GM12878 (cell line): ENCODE measurements around the gene ZNF618. TPM values are rescaled to one million over a fixed set of nuclear protein-coding genes. Genes with fewer than 3 reads are reported as not detected.

Experiments used
- ATAC-seq: fragments of 200-7000 bp; cut with Tn5 transposase; 3 replicates; pipeline ENCODE4 v1.9.1; 2020; ENCODE audit warnings: mild to moderate bottlenecking, moderate library complexity
- BruUV-seq: library from RNA; stranded (reverse); fragments of 400-500 nt; replicated peaks from 2 replicates; lab custom pipeline; 2021; lab: Mats Ljungman, UMichigan
- CTCF ChIA-PET: fragments of 300-600 bp; sonication (Branson Sonifier 250); formaldehyde crosslinking; extraction: SDS; loops from one replicate; lab custom pipeline; 2021; ENCODE audit warnings: inconsistent platforms; lab: Yijun Ruan, JAX
- POLR2A ChIA-PET: fragments of 350-600 bp; formaldehyde crosslinking; extraction: SDS; loops from one replicate; lab custom pipeline; 2021; ENCODE audit warnings: inconsistent platforms; lab: Charles Lee
- RAD21 ChIA-PET: fragments of 300-600 bp; sonication (Branson Sonifier 250); formaldehyde crosslinking; loops from one replicate; lab custom pipeline; 2023; ENCODE audit warnings: antibody characterized with exemption; ENCODE audit not compliant: unreplicated experiment; lab: Charles Lee
- SMC1A ChIA-PET: fragments of 300-600 bp; sonication (Branson Sonifier 250); formaldehyde crosslinking; loops from one replicate; lab custom pipeline; 2023; ENCODE audit not compliant: unreplicated experiment, uncharacterized antibody; lab: Charles Lee
- DNase-seq: peaks from one replicate; pipeline ENCODE4 v3.0.0-alpha.2; 2011; ENCODE audit warnings: low read depth, low spot score
- FAIRE-seq: peaks from 3 replicates; lab custom pipeline; 2011; peaks lifted over from hg19 to GRCh38; lab: Jason Lieb, UNC
- H2AFZ ChIP-seq: 2 replicates; pipeline ENCODE4 v1.6.0; 2011; ENCODE audit warnings: low read depth, low read length, control low read depth; ENCODE audit not compliant: control insufficient read depth
- H3K27ac ChIP-seq: 2 replicates; pipeline ENCODE4 v1.5.1; 2011; ENCODE audit warnings: control low read depth; ENCODE audit not compliant: control insufficient read depth, insufficient read depth
- H3K27me3 ChIP-seq, 2 experiments: replicated peaks in 1 of 2; 2 replicates each; pipeline versions ENCODE4 v1.6.0 to v1.6.1; 2011; ENCODE audit warnings: low read length in 1 of 2; ENCODE audit not compliant: control insufficient read depth in 2 of 2, insufficient read depth in 2 of 2
- H3K36me3 ChIP-seq, 2 experiments: 2 replicates each; pipeline ENCODE4 v1.5.1; 2011; ENCODE audit warnings: low read length in 1 of 2; ENCODE audit not compliant: control insufficient read depth in 2 of 2, insufficient read depth in 2 of 2
- H3K4me1 ChIP-seq: 2 replicates; pipeline ENCODE4 v1.6.1; 2011; ENCODE audit warnings: mild to moderate bottlenecking, low read length, moderate library complexity, mixed read lengths; ENCODE audit not compliant: control insufficient read depth, insufficient read depth
- H3K4me2 ChIP-seq: 2 replicates; pipeline ENCODE4 v1.6.0; 2011; ENCODE audit warnings: control low read depth; ENCODE audit not compliant: control insufficient read depth, insufficient read depth
- H3K4me3 ChIP-seq: fragments of 200-600 bp; sonication (generic); 2 replicates; pipeline ENCODE4 v1.5.1; 2016
- H3K79me2 ChIP-seq: 2 replicates; pipeline ENCODE4 v1.6.0; 2011; ENCODE audit warnings: low read length; ENCODE audit not compliant: control insufficient read depth, insufficient read depth
- H3K9ac ChIP-seq: 2 replicates; pipeline ENCODE4 v1.8.0; 2011; ENCODE audit warnings: low read length, control low read depth, mixed read lengths; ENCODE audit not compliant: control insufficient read depth, insufficient read depth
- H3K9me3 ChIP-seq: replicated peaks from 3 replicates; pipeline ENCODE4 v1.5.1; 2011; ENCODE audit warnings: mild to moderate bottlenecking, low read length; ENCODE audit not compliant: control insufficient read depth, insufficient read depth
- H4K20me1 ChIP-seq: 2 replicates; pipeline ENCODE4 v1.6.0; 2011; ENCODE audit not compliant: control insufficient read depth, insufficient read depth
- CHD2 ChIP-seq: IDR thresholded peaks from 2 replicates; pipeline ENCODE4 v1.6.1; 2011; ENCODE audit warnings: low read depth, low read length, improper control_type of control experiment, borderline replicate concordance
- JUND ChIP-seq: IDR thresholded peaks from 2 replicates; pipeline ENCODE4 v1.6.1; 2012; ENCODE audit warnings: low read depth, mild to moderate bottlenecking, low read length, improper control_type of control experiment, moderate library complexity
- NR2C2 ChIP-seq: IDR thresholded peaks from 2 replicates; pipeline ENCODE4 v1.6.1; 2011; ENCODE audit warnings: borderline replicate concordance, low read depth; ENCODE audit not compliant: control insufficient read depth, insufficient read length
- SMC3 ChIP-seq: IDR thresholded peaks from 2 replicates; pipeline ENCODE4 v1.6.1; 2011; ENCODE audit warnings: low read length, improper control_type of control experiment, borderline replicate concordance
- SP1 ChIP-seq: IDR thresholded peaks from one replicate; pipeline ENCODE4 v1.6.1; 2011; ENCODE audit warnings: low read depth, low read length
- STAT3 ChIP-seq: IDR thresholded peaks from 2 replicates; pipeline ENCODE4 v1.6.1; 2011; ENCODE audit warnings: low read depth, low read length, improper control_type of control experiment
- ZNF217 ChIP-seq: fragments of 450-650 bp; IDR thresholded peaks from 2 replicates; pipeline ENCODE4 v1.6.1; 2017; ENCODE audit warnings: antibody characterized with exemption, mild to moderate bottlenecking
- WGBS: methylation state at CpG from one replicate; pipeline ENCODE4 v1.1.6; 2016; ENCODE audit warnings: low lambda C conversion rate; ENCODE audit not compliant: insufficient replicate concordance, insufficient coverage; ENCODE audit errors: missing lambda C conversion rate; 5-methylcytosine and 5-hydroxymethylcytosine counted together
- in situ Hi-C: fragments of 300-500 bp; cut with MboI; formaldehyde crosslinking; loops from 9 replicates; pipeline ENCODE4 v1.14.3; 2018; ENCODE audit warnings: mixed read lengths
- intact Hi-C: fragments of 100-400 bp; cut with micrococcal nuclease; formaldehyde crosslinking; loops from one replicate; pipeline ENCODE4 v1.14.2; 2022; ENCODE audit not compliant: unreplicated experiment
- polyA plus RNA-seq, 11 experiments: library from polyadenylated mRNA; depleted of rRNA in 4 of 11; unstranded in 6 of 11; stranded (reverse) in 5 of 11; fragments of >200 nt; fragmentation: Nextera tagmentation in 4 of 11; fragmentation: Illumina TruSeq in 1 of 11; extraction: Ambion mirVana in 4 of 11; extraction: Trizol in 1 of 11; gene quantifications; 1 replicate in 1 of 11; 2 replicates in 10 of 11; pipeline versions ENCODE4 v1.2.1 to v1.2.3, GENCODE V29; 2011 to 2016; ENCODE audit warnings: inconsistent platforms in 2 of 11, missing spikeins in 2 of 11, low read depth in 1 of 11
- total RNA-seq, 4 experiments: library from RNA; depleted of rRNA in 3 of 4; stranded (reverse); fragments of >200 nt in 3 of 4; fragmentation: Illumina TruSeq in 1 of 4; extraction: Trizol in 1 of 4; gene quantifications; 2 replicates each; pipeline versions ENCODE4 v1.2.1 to v1.2.3, GENCODE V29; 2013 to 2021
- TF ChIP-seq, protein P1 (sequence below): IDR thresholded peaks from 2 replicates; pipeline ENCODE4 v1.6.1; 2012; ENCODE audit warnings: low read depth, low read length, improper control_type of control experiment

The ZNF618 gene
- total and polyA plus RNA-seq, 10 of the 15 experiments (the other 5 are each of a cell fraction or from before 2014, with no cell fraction given), result 0.01 to 0.24 (median 0.06) TPM; not detected in 2

DNA sequence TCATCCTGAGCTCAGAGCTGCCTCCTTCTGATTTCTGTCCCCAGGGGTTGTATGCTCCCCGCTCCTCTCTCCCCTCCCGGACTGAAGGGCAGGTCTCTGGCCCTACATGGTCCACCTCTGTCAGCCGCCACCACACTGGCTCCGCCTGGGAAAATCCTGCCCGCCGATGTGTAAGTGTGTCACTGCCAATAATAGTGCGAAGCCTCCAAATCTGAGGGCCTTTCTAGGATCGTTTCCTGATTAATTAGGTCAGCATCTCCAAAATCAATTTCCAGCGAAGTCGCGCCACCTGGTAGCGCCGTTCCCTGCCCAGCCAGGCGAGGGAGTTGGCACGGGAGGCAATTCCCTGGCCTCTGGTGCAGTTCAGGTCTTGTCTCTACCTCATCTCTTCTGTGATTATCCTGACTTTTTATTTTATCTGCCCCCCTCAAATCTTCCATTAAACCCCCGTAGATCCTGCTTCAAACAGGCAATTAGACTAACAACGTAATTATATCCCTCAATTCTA, 73.5 kb downstream of the ZNF618 start (continued):
- no peak for TF ChIP-seq JUND
- no peak for TF ChIP-seq NR2C2
- no peak for TF ChIP-seq CHD2
- TF ChIP-seq SMC3, result no peak
- no peak for TF ChIP-seq SP1
- TF ChIP-seq, all 136 proteins: peak for 0

DNA sequence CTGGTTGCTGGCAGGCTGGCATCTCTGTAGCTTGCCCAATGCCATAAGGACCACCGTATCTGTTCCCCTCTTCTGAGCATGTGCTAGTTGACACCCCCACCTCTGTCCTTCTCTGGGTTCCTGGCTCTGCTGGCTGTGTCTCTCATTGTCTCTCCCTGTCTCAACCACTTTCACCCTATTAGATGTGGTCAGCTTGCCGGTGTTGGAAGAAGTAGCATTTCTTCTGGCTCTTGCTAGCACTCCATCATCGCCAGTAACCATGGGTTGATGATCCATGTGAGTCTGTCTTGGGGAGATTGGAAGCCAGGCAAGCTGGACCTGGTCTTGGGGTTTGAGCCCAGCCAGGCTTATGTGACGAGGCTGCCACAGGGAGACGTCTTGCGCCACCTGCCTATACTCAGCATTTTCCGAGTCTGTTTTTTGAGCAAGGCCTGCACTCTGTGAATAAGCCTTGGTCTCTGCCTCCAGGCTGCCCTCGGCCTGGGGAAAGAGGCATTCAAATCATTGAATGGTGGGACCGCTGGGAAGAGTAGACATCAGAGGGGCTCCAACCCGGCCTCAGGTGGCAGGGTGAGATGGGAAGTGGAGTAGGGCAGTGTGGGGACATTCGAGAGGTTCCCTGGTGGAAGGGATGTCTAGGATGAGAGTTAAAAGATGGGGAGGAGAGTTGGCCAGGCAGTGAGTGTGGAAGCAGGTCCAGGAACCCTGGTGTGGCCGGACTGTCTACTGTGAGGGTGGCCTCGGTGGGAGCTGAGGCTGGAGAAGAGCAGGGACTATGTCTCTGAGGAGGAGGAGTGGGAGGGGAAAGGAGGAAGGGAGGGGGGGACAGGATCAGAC, 74.3 kb downstream of the ZNF618 start:
- TF ChIP-seq, protein P1, sequence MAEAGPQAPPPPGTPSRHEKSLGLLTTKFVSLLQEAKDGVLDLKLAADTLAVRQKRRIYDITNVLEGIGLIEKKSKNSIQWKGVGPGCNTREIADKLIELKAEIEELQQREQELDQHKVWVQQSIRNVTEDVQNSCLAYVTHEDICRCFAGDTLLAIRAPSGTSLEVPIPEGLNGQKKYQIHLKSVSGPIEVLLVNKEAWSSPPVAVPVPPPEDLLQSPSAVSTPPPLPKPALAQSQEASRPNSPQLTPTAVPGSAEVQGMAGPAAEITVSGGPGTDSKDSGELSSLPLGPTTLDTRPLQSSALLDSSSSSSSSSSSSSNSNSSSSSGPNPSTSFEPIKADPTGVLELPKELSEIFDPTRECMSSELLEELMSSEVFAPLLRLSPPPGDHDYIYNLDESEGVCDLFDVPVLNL, result no peak
- no peak for TF ChIP-seq STAT3
- no peak for TF ChIP-seq ZNF217
- BruUV-seq, result no TSS peak
- POLR2A ChIA-PET, result no interaction called here
- no peak overlapping the region for H3K9ac ChIP-seq
- in situ Hi-C loops (no loop called here), intact Hi-C loops (no loop called here)
- H3K27ac ChIP-seq, result no peak overlapping the region
- no peak for ATAC-seq
- CTCF ChIA-PET, result no interaction called here
- no peaks in the 10 kb centered on the region for H3K27me3 ChIP-seq
- H3K79me2 ChIP-seq, result no peaks in the 10 kb centered on the region
- H3K4me2 ChIP-seq, result no peak overlapping the region
- RAD21 ChIA-PET, result no interaction called here
- no peaks in the 10 kb centered on the region for H3K9me3 ChIP-seq
- H3K36me3 ChIP-seq, result no peaks in the 10 kb centered on the region
- no peak for FAIRE-seq
- H4K20me1 ChIP-seq, result no peaks in the 10 kb centered on the region
- WGBS, result 20% methylated on average over 13 of the region's 13 CpGs
- no peak overlapping the region for H3K4me3 ChIP-seq
- DNase-seq, result no peak
- SMC1A ChIA-PET, result no interaction called here
- H3K4me1 ChIP-seq, result no peaks in the 10 kb centered on the region
- no peak overlapping the region for H2AFZ ChIP-seq
